ENCODE data around the gene PTPRF.

The PTPRF gene

GRCh38 chr1:43605157-43605556 lies 74.5 kb downstream of the PTPRF start:
- H3K27ac ChIP-seq = no peak overlapping the region
- TF ChIP-seq, protein P1, sequence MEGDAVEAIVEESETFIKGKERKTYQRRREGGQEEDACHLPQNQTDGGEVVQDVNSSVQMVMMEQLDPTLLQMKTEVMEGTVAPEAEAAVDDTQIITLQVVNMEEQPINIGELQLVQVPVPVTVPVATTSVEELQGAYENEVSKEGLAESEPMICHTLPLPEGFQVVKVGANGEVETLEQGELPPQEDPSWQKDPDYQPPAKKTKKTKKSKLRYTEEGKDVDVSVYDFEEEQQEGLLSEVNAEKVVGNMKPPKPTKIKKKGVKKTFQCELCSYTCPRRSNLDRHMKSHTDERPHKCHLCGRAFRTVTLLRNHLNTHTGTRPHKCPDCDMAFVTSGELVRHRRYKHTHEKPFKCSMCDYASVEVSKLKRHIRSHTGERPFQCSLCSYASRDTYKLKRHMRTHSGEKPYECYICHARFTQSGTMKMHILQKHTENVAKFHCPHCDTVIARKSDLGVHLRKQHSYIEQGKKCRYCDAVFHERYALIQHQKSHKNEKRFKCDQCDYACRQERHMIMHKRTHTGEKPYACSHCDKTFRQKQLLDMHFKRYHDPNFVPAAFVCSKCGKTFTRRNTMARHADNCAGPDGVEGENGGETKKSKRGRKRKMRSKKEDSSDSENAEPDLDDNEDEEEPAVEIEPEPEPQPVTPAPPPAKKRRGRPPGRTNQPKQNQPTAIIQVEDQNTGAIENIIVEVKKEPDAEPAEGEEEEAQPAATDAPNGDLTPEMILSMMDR (conservative IDR thresholded peaks at IDR 0.05) = no peak

DNA sequence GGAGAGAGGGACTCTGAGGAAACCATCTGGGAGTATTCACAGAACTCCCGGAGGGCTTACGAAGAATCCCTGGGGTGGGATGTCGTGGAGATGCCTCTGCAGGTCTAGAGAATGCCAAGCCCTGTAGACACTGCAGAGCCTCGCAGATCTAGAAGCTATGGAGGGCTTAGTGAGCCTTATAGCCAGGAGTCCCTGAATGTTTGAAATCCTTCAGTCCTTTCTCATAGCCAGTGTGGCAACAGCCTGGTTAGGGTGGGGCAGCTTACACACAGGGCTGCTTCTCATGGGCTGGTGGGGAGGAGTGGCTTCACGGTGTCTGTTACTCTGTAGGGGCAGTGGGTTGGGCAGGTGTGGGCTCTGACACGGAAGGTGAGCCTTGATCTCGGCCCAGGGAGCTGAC lies 75.1 kb downstream of the PTPRF start:
- no peak overlapping the region for H3K27ac ChIP-seq
- TF ChIP-seq, protein P1 (conservative IDR thresholded peaks at IDR 0.05) = no peak

DNA sequence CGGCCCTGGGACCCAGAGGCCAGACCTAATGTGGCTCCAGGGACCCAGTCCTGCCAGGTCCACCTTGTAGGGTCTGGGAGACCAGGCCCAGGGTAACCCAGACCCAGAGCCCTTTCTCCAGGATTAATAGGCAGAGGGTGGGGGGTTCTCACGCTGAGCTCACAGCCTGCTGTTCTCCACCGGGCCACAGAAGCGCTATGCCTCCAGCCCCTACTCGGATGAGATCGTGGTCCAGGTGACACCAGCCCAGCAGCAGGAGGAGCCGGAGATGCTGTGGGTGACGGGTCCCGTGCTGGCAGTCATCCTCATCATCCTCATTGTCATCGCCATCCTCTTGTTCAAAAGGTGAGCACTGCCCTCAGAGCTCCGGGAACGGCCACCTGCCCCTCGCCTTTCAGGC lies 75.9 kb downstream of the PTPRF start:
- TF ChIP-seq, protein P1 (conservative IDR thresholded peaks at IDR 0.05) = no peak

GRCh38 chr1:43608827-43609226 lies 78.1 kb downstream of the PTPRF start:
- TF ChIP-seq, protein P1 (conservative IDR thresholded peaks at IDR 0.05) = no peak
- H3K27ac ChIP-seq = no peak overlapping the region

More for the DNA sequence above, 75.9 kb downstream of the PTPRF start:
- no peak overlapping the region for H3K27ac ChIP-seq

DNA sequence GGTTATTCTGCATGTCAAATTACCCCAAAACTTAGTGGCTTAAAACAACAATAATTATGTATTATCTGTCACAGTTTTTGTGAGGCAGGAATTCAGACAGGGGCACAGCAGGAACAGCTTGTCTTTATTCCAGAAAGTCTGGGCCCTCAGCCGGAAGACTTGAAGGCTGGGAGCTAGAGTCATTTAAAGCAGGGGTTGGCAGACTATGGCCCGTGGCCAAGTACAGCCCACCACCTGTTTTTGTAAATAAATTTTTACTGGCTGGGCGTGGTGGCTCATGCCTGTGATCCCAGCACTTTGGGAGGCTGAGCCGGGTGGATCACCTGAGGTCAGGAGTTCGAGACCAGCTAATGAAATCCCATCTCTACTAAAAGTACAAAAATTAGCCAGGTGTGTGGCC lies 79.7 kb downstream of the PTPRF start:
- H3K27ac ChIP-seq = no peak overlapping the region
- TF ChIP-seq, protein P1 (conservative IDR thresholded peaks at IDR 0.05) = no peak

DNA sequence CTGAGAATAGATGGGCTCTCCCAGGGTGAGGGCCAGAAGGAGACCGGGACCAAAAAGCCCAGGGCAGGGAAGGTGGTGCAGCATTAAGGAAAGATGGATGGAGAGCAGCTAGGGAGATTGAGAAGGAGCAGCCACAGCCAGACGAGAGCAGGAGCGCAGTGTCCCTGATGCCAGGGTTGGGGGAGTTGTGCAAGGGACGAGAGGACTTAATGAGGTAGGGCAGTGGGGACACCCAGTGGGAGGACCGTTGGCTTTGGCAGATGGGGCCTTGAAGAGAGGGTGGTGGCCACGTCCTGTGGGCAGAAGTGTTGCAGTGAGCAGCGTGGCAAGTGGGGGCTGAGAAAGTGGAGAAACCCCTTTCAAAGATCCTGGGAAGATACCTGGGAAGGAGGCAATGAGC lies 81.3 kb downstream of the PTPRF start:
- H3K27ac ChIP-seq = no peak overlapping the region
- TF ChIP-seq, protein P1 (conservative IDR thresholded peaks at IDR 0.05) = no peak

DNA sequence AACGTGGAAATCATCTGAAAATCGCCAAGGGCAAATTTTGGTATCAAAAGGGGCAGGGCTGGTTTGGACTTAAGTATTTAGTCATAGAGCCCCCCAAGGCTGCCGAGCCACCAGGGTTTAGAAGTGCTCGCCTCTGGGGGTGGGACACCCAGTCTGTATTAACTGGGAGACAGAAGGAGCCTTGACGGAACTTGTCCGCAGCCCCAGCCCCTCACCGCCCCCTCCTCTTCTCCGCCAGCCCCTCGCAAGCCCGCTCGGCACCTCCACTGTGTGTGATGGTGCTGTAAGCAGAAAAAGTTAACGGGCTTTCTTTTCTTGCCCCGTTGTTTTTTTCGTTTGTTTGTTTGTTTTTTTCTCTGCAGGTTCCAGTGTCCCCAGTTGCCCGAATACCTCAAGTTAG lies 81.7 kb downstream of the PTPRF start:
- H3K27ac ChIP-seq = no peak overlapping the region
- TF ChIP-seq, protein P1 (conservative IDR thresholded peaks at IDR 0.05) = no peak

Data from VCaP (cell line).